Midbrain (tissue), 1 donor: ENCODE measurements around the gene NFIX.
"Not testable (repeated sequence)": the region's sequence is repeated elsewhere in the genome, so short reads cannot be mapped to it uniquely, and the experiment has no call there.

ENCODE experiments used
- DNase-seq: peaks from one replicate; lab custom pipeline; 2025; lab: John Stamatoyannopoulos, UW

Gene NFIX

GRCh38 chr19:12959481-12959880 lies 35.8 kb upstream of the NFIX start:
- DNase-seq, result no peak

GRCh38 chr19:12965017-12965811 lies 30.1 kb upstream of the NFIX start:
- DNase-seq, result peak; percentile 72

GRCh38 chr19:12965812-12966135 lies 29.5 kb upstream of the NFIX start:
- no peak for DNase-seq

- DNase-seq, result no peak
Measured at GRCh38 chr19:12967907-12968306, 27.4 kb upstream of the NFIX start.

- DNase-seq, result peak; percentile 63
Measured at GRCh38 chr19:12969292-12969988, 25.8 kb upstream of the NFIX start, which contains the start of gene DAND5. Gene DAND5, plus strand, starts transcription at chr19:12969576. Its CDS starts 85 bp downstream, at chr19:12969661.

- no peak for DNase-seq
Measured at GRCh38 chr19:12970070-12970820, 25.0 kb upstream of the NFIX start.

- DNase-seq, result no peak
Measured at GRCh38 chr19:12973236-12973635, 22.0 kb upstream of the NFIX start.

GRCh38 chr19:12974301-12975220 lies 20.7 kb upstream of the NFIX start:
- DNase-seq, result no peak

- DNase-seq, result no peak
Measured at GRCh38 chr19:12975221-12975741, 20.0 kb upstream of the NFIX start.

GRCh38 chr19:12976109-12976508 lies 19.2 kb upstream of the NFIX start:
- DNase-seq, result not testable (repeated sequence)

GRCh38 chr19:12979974-12980373 lies 15.3 kb upstream of the NFIX start:
- DNase-seq, result no peak

GRCh38 chr19:12982648-12983047 lies 12.6 kb upstream of the NFIX start:
- DNase-seq, result no peak

- no peak for DNase-seq
Measured at GRCh38 chr19:12983091-12983490, 12.2 kb upstream of the NFIX start.

GRCh38 chr19:12983542-12984142 lies 11.6 kb upstream of the NFIX start:
- peak; percentile 83 for DNase-seq

GRCh38 chr19:12984143-12984627 lies 11.1 kb upstream of the NFIX start:
- no peak for DNase-seq

GRCh38 chr19:12984683-12985048 lies 10.6 kb upstream of the NFIX start:
- no peak for DNase-seq

GRCh38 chr19:12985049-12985776 lies 10.1 kb upstream of the NFIX start:
- peak; percentile 81 for DNase-seq

GRCh38 chr19:12986726-12987125 lies 8.5 kb upstream of the NFIX start:
- no peak for DNase-seq

- DNase-seq, result no peak
Measured at GRCh38 chr19:12987190-12987589, 8.1 kb upstream of the NFIX start.

- DNase-seq, result no peak
Measured at GRCh38 chr19:12987781-12988180, 7.5 kb upstream of the NFIX start.
